HUDEP-2 (cell line): Measurements from ENCODE around the gene VCPKMT.

Source experiments
- DNase-seq, 76 experiments: peaks; one replicate each; lab custom pipeline; 2025; ENCODE audit not compliant: unreplicated experiment in 76 of 76; lab: John Stamatoyannopoulos, UW

VCPKMT gene

GRCh38 chr14:50068496-50068895, 47.9 kb downstream of the VCPKMT start:
- no peak for DNase-seq

DNA sequence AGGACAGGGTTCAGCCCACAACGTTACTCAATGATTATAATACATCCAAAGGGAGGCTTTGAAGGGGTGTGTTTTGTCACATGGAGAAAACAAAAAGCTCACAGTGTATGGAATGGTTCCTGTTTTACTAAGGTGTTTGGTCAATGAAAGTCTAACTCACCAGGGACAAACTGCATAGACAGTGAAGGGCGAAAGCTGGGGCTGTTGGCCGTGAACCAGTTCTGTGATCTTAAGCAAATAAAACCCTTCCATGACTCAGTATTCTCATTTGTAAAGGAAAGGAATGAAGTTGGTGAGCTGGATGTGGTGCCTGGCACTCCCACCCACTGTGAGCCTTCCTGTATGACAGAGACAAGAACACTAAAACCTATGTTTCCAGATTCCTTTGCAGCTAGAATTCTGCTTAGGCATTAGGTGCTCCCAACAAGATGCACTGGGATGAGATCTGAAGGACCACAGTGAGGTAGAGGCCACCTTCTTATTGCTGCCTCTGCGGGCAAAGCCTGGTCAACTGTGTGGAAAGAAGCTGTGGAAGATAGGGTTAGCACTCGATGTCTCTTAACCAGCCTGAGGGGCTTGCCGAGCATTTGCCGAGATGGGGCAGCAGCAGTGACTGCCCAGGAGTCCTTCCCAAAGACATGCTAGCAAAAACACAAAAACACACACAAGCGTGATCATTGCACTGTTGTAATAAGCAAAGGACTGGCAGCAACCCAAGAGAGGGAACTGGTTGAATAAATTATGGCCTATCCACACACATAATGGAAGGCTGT, 48.5 kb downstream of the VCPKMT start:
- no peak for DNase-seq

- DNase-seq, result no peak
These were observed 50.8 kb downstream of the VCPKMT start for GRCh38 chr14:50065583-50065982.

- DNase-seq, result peak in 23 of 76 experiments; percentile 6 to 49 (median 21)
These were observed 51.4 kb downstream of the VCPKMT start for GRCh38 chr14:50064993-50065392.

GRCh38 chr14:50063876-50064420, 52.4 kb downstream of the VCPKMT start:
- no peak for DNase-seq

- peak in 54 of 76 experiments; percentile 5 to 75 (median 42) for DNase-seq
These were observed 53.8 kb downstream of the VCPKMT start for GRCh38 chr14:50062438-50063085.

DNA sequence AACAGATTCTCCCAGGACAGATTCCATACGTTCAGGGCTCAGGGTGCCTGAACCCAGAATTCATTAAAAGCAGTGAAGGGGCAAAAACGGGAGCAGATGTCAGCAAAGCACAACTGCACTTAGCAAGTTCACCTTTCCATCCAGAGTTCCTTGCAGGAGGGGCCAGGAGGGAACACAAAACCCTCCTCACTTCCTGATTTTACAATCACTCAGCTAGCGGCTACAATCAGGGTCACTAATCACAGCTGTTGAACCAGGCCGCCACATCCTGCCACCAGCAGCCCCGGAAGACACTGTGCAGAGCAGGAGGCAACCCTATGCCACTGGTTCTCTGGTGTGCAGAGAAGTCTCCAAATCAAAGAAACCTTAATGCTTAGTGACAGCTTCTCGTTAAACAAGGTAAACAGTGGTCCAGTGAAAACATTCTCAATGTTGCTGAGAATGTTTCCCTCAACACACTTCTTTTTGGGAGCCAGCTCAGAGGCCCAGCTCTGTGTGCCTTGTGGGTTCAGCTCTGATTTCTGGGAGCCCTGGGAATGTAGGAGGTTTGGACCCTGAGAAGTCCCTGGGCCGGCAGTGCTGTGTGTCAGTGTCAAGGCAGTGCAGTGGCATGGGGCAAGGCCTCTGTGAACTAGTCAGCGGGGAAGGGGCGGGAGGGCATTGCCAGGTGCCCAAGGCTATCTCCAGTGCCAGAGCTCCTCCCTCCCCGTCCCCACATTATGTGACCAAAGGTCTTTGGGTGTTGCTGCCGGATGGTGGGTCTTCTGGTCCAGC, 54.5 kb downstream of the VCPKMT start:
- DNase-seq, result peak in 2 of 76 experiments; percentile 6 to 15

- peak in 7 of 76 experiments; percentile 7 to 41 (median 17) for DNase-seq
These were observed 55.3 kb downstream of the VCPKMT start for GRCh38 chr14:50060871-50061663.

DNA sequence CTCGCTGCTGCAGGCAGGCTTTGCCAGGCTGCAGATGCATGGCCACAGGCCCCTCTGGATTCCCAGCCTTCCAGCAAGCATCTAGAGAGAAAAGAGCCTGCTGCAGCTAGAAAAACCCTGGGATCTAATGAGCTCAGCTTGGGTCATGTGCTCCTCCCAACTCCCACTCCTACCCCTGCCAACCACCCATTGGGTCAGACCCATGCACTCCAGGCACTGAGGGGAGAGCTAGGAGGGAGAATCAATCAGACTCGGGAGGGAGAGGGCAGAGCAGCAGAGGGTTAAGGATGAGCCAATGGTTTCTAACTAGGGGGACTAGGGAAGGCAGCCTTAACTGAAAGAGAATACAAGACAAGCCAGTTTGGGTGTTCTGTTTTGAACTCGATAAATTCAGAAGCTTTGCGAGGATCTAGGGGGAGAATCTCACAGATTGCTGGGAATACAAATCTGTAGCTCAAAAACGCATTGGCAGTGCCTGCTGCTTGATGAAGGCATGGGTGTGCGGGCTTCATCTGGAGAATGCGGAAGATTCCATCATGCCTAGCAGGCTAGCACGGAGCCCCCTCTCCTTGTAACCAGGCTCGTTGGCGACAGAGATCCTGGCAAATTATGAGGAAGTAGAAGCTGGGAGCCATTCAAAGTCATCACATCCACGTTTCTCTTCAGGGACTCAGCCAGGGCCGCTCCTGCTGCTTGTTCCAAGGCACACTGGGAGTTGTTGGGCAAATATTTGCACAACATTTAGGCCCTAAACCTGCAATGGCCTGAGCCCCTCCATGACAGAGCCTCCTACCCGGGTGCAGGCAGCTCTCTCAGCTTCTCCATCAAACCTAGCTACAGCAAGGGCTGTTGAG, 56.4 kb downstream of the VCPKMT start:
- no peak for DNase-seq
